ENCODE measurements around the gene KRT37. TPM values are rescaled to one million over a fixed set of nuclear protein-coding genes. Genes with fewer than 3 reads are reported as not detected.

The KRT37 gene
- total RNA-seq, 1 donor from 2014 or later = not detected

GRCh38 chr17:41455236-41455635 is 30.9 kb upstream of the KRT37 start:
- H3K27ac ChIP-seq = no peak overlapping the region
- ATAC-seq (no peak), DNase-seq (no peak)
- H3K9me3 ChIP-seq = no peaks in the 10 kb centered on the region
- intact Hi-C loops (cut with DNase I) = no loop called here
- H3K4me1 ChIP-seq = no peaks in the 10 kb centered on the region
- H3K36me3 ChIP-seq = no peaks in the 10 kb centered on the region
- TF ChIP-seq CTCF (IDR thresholded peaks at IDR 0.05) = no peak
- no peak overlapping the region for H3K4me3 ChIP-seq
- no peaks in the 10 kb centered on the region for H3K27me3 ChIP-seq (ENCODE audit: low read depth)

- Histone ChIP-seq H3K9me3 (no peaks in the 10 kb centered on the region), H3K4me3 (no peak overlapping the region), H3K27me3 (ENCODE audit: low read depth) (no peaks in the 10 kb centered on the region), H3K27ac (no peak overlapping the region), H3K36me3 (no peaks in the 10 kb centered on the region), H3K4me1 (no peaks in the 10 kb centered on the region)
- intact Hi-C loops (cut with DNase I) = no loop called here
- no peak for ATAC-seq
- DNase-seq = no peak
- TF ChIP-seq CTCF (IDR thresholded peaks at IDR 0.05) = no peak
Measured at GRCh38 chr17:41453066-41453465, 28.7 kb upstream of the KRT37 start.

- Histone ChIP-seq H3K4me3 (no peak overlapping the region), H3K9me3 (no peaks in the 10 kb centered on the region), H3K4me1 (no peaks in the 10 kb centered on the region), H3K36me3 (no peaks in the 10 kb centered on the region), H3K27me3 (ENCODE audit: low read depth) (no peaks in the 10 kb centered on the region), H3K27ac (no peak overlapping the region)
- ATAC-seq (no peak), DNase-seq (no peak)
- TF ChIP-seq CTCF (IDR thresholded peaks at IDR 0.05) = no peak
- intact Hi-C loops (cut with DNase I) = no loop called here
Measured at GRCh38 chr17:41452281-41452680, 27.9 kb upstream of the KRT37 start.

GRCh38 chr17:41451154-41451728 is 26.9 kb upstream of the KRT37 start:
- Histone ChIP-seq H3K27ac (no peak overlapping the region), H3K9me3 (no peaks in the 10 kb centered on the region), H3K36me3 (no peaks in the 10 kb centered on the region), H3K4me1 (no peaks in the 10 kb centered on the region), H3K4me3 (no peak overlapping the region), H3K27me3 (ENCODE audit: low read depth) (no peaks in the 10 kb centered on the region)
- no peak for TF ChIP-seq CTCF (IDR thresholded peaks at IDR 0.05)
- intact Hi-C loops (cut with DNase I) = no loop called here
- ATAC-seq (no peak), DNase-seq (no peak)

GRCh38 chr17:41449008-41449407 is 24.6 kb upstream of the KRT37 start:
- DNase-seq (no peak), ATAC-seq (no peak)
- H3K9me3 ChIP-seq = no peaks in the 10 kb centered on the region
- H3K36me3 ChIP-seq = no peaks in the 10 kb centered on the region
- intact Hi-C loops (cut with DNase I) = no loop called here
- H3K27me3 ChIP-seq (ENCODE audit: low read depth) = no peaks in the 10 kb centered on the region
- TF ChIP-seq CTCF (IDR thresholded peaks at IDR 0.05) = no peak
- H3K27ac ChIP-seq = no peak overlapping the region
- H3K4me3 ChIP-seq = no peak overlapping the region
- no peaks in the 10 kb centered on the region for H3K4me1 ChIP-seq

- ATAC-seq (peak in 1 of 2 donors; percentile 40), DNase-seq (no peak)
- intact Hi-C loops (cut with DNase I) = no loop called here
- Histone ChIP-seq H3K9me3 (no peaks in the 10 kb centered on the region), H3K27ac (no peak overlapping the region), H3K4me1 (no peaks in the 10 kb centered on the region), H3K36me3 (no peaks in the 10 kb centered on the region), H3K27me3 (ENCODE audit: low read depth) (peaks cover 2% of the 10 kb centered on the region), H3K4me3 (no peak overlapping the region)
- no peak for TF ChIP-seq CTCF (IDR thresholded peaks at IDR 0.05)
Measured at GRCh38 chr17:41448506-41448905, 24.1 kb upstream of the KRT37 start.

Data from lower lobe of right lung (tissue), 2 donors.